Panc1 (cell line): ENCODE data around the gene LEKR1. TPM values are rescaled to one million over a fixed set of nuclear protein-coding genes. Genes with fewer than 3 reads are reported as not detected.

ENCODE experiments used
- ATAC-seq: fragments of 200-7000 bp; cut with Tn5 transposase; 2 replicates; pipeline ENCODE4 v1.9.1; 2020; ENCODE audit warnings: mild to moderate bottlenecking, moderate library complexity
- BruUV-seq: library from RNA; stranded (reverse); fragments of 400-500 nt; replicated peaks from 2 replicates; lab custom pipeline; 2021; lab: Mats Ljungman, UMichigan
- CTCF ChIA-PET: fragments of 300-600 bp; sonication (Branson Sonifier 250); formaldehyde crosslinking; loops from one replicate; lab custom pipeline; 2022; ENCODE audit warnings: antibody characterized with exemption; lab: Charles Lee
- POLR2A ChIA-PET: fragments of 300-600 bp; sonication (Branson Sonifier 250); formaldehyde crosslinking; loops from one replicate; lab custom pipeline; 2022; ENCODE audit warnings: antibody characterized with exemption; lab: Charles Lee
- DNase-seq: peaks from one replicate; pipeline ENCODE4 v3.0.0-alpha.2; 2010; ENCODE audit warnings: low read depth, low spot score
- H3K27ac ChIP-seq: 2 replicates; pipeline ENCODE4 v1.5.1; 2011; ENCODE audit warnings: mild to moderate bottlenecking, low read length, inconsistent platforms
- H3K27me3 ChIP-seq: fragments of 200-500 bp; sonication (Bioruptor generic); 2 replicates; pipeline ENCODE4 v1.6.0; 2014; ENCODE audit warnings: low read length, inconsistent platforms; ENCODE audit not compliant: control insufficient read depth, insufficient read depth
- H3K36me3 ChIP-seq: fragments of 200-500 bp; sonication (Bioruptor generic); 2 replicates; pipeline ENCODE4 v1.5.1; 2014; ENCODE audit warnings: inconsistent platforms, mild to moderate bottlenecking, low read length, moderate library complexity; ENCODE audit not compliant: control insufficient read depth, insufficient read depth
- H3K4me1 ChIP-seq: 2 replicates; pipeline ENCODE4 v1.5.1; 2011; ENCODE audit warnings: inconsistent platforms, mild to moderate bottlenecking, low read length, moderate library complexity; ENCODE audit not compliant: control insufficient read depth, insufficient read depth
- H3K4me3 ChIP-seq, 2 experiments: 2 replicates each; pipeline ENCODE4 v1.5.1; 2011 to 2012; ENCODE audit warnings: low read depth in 2 of 2, low read length in 2 of 2, mild to moderate bottlenecking in 2 of 2, inconsistent platforms in 1 of 2, moderate library complexity in 1 of 2
- H3K9me3 ChIP-seq: fragments of 200-500 bp; sonication (Bioruptor generic); 2 replicates; pipeline ENCODE4 v1.5.1; 2014; ENCODE audit warnings: low read depth, mild to moderate bottlenecking, inconsistent platforms, low read length, moderate library complexity; ENCODE audit not compliant: control insufficient read depth, insufficient read depth
- CTCF ChIP-seq: fragments of 450-650 bp; IDR thresholded peaks from 2 replicates; pipeline ENCODE4 v1.5.1; 2017; ENCODE audit warnings: mild to moderate bottlenecking
- POLR2AphosphoS5 ChIP-seq: IDR thresholded peaks from 2 replicates; pipeline ENCODE4 v1.6.1; 2012; ENCODE audit warnings: mild to moderate bottlenecking, low read depth, low read length, moderate library complexity
- REST ChIP-seq, 2 experiments: IDR thresholded peaks; 2 replicates each; pipeline ENCODE4 v1.6.1; 2011 to 2012; ENCODE audit warnings: low read depth in 2 of 2, control low read depth in 1 of 2, low read length in 1 of 2, mild to moderate bottlenecking in 1 of 2, moderate library complexity in 1 of 2; ENCODE audit not compliant: insufficient read depth in 1 of 2
- SIN3A ChIP-seq: IDR thresholded peaks from 2 replicates; pipeline ENCODE4 v1.6.1; 2012; ENCODE audit warnings: low read depth, mild to moderate bottlenecking, low read length, moderate library complexity, borderline replicate concordance; ENCODE audit not compliant: insufficient read depth
- TCF7L2 ChIP-seq: IDR thresholded peaks from 2 replicates; pipeline ENCODE4 v1.6.1; 2011; ENCODE audit warnings: mild to moderate bottlenecking, low read depth, low read length, inconsistent platforms
- in situ Hi-C: cut with HindIII; loops from 2 replicates; pipeline ENCODE4 v1.10.0; 2016; ENCODE audit warnings: low sequenced_read_pairs, low pct_unique_long_range_greater_than_20kb
- intact Hi-C: fragments of 100-400 bp; cut with micrococcal nuclease; formaldehyde crosslinking; loops from one replicate; pipeline ENCODE4 v1.10.0; 2022; ENCODE audit not compliant: unreplicated experiment
- total RNA-seq: library from RNA; stranded (reverse); gene quantifications from one replicate; pipeline ENCODE4 v1.2.1, GENCODE V29; 2021; ENCODE audit not compliant: unreplicated experiment

Gene LEKR1
- total RNA-seq, 1 experiment from 2014 or later: not detected

GRCh38 chr3:156790156-156790555 is 36.0 kb upstream of the LEKR1 start:
- TF ChIP-seq TCF7L2 (no peak), REST (IDR thresholded peaks at IDR 0.05; ENCODE audit: insufficient read depth in 1 of 2, low read depth in 2 of 2, low read length in 1 of 2) (no peak), POLR2AphosphoS5 (no peak), SIN3A (no peak)
- in situ Hi-C loops (no loop called here), intact Hi-C loops (no loop called here)
- ChIA-PET CTCF (no interaction called here), POLR2A (no interaction called here)
- no peaks in the 10 kb centered on the region for H3K27me3 ChIP-seq
- no peaks in the 10 kb centered on the region for H3K36me3 ChIP-seq
- no peak overlapping the region for H3K4me3 ChIP-seq
- DNase-seq (no peak), ATAC-seq (no peak)
- no TSS peak for BruUV-seq
- H3K9me3 ChIP-seq: no peaks in the 10 kb centered on the region
- peak overlapping the region; percentile 19; the same call in 1 of the 2 replicates for H3K27ac ChIP-seq
- peaks cover 16% of the 10 kb centered on the region for H3K4me1 ChIP-seq

- Histone ChIP-seq H3K4me1 (peaks cover 16% of the 10 kb centered on the region), H3K27me3 (no peaks in the 10 kb centered on the region), H3K27ac (peak overlapping the region; percentile 26; the same call in 1 of the 2 replicates), H3K9me3 (no peaks in the 10 kb centered on the region), H3K36me3 (no peaks in the 10 kb centered on the region), H3K4me3 (no peak overlapping the region)
- intact Hi-C loops: no loop called here
- in situ Hi-C loops: no loop called here
- POLR2A ChIA-PET: no interaction called here
- ATAC-seq (no peak), DNase-seq (no peak)
- CTCF ChIA-PET: no interaction called here
- TF ChIP-seq CTCF (no peak), REST (IDR thresholded peaks at IDR 0.05; ENCODE audit: insufficient read depth in 1 of 2, low read depth in 2 of 2, low read length in 1 of 2) (no peak), TCF7L2 (no peak), POLR2AphosphoS5 (no peak)
- no TSS peak for BruUV-seq
These were observed 34.0 kb upstream of the LEKR1 start for GRCh38 chr3:156792114-156792513.
